ENCODE results near the gene FTCDNL1. TPM values are rescaled to one million over a fixed set of nuclear protein-coding genes. Genes with fewer than 3 reads are reported as not detected.

FTCDNL1 gene
- polyA plus RNA-seq, 3 donors: 0.90 to 3.4 (median 1.4) TPM

GRCh38 chr2:199848389-199849130 lies 2.4 kb downstream of the FTCDNL1 start:
- H3K27ac ChIP-seq (ENCODE audit: low read depth, low read length): no peak overlapping the region
- 78 to 86% (median 82%) methylated on average over 11 of the region's 11 CpGs for WGBS, 3 donors

DNA sequence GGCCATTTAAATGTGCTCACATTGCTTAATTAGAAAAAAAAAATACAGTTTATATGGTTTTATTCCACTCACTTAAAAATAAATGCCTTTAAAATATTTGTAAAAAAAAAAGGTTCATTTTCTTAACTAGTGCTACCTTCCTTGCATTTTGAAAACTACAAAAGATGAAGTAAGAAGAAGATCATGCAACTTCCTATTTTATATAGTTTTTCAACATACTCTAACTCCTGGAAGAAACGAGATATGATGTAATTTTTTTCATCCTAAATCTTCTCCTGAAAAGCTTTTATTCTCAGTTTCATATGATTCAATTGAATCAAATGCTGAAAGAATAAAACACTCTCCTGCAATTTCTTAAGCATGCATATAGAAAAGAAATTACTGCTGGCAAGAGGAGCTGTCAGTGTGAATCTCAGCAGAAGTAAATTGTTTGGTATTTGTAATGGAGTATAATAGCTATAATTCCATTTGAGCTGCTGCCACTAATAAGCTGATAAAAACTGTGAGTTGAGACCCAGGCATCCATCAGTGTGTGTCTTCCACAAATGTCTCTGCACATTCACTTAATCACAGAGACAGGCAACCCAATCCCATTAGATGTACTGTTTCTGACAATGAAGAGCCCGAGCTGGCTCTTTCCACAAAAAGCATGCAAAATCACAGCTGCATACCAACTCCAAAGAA lies 3.7 kb downstream of the FTCDNL1 start:
- WGBS, 3 donors: 38 to 46% (median 41%) methylated on average over 2 of the region's 2 CpGs
- H3K27ac ChIP-seq (ENCODE audit: low read depth, low read length): no peak overlapping the region

DNA sequence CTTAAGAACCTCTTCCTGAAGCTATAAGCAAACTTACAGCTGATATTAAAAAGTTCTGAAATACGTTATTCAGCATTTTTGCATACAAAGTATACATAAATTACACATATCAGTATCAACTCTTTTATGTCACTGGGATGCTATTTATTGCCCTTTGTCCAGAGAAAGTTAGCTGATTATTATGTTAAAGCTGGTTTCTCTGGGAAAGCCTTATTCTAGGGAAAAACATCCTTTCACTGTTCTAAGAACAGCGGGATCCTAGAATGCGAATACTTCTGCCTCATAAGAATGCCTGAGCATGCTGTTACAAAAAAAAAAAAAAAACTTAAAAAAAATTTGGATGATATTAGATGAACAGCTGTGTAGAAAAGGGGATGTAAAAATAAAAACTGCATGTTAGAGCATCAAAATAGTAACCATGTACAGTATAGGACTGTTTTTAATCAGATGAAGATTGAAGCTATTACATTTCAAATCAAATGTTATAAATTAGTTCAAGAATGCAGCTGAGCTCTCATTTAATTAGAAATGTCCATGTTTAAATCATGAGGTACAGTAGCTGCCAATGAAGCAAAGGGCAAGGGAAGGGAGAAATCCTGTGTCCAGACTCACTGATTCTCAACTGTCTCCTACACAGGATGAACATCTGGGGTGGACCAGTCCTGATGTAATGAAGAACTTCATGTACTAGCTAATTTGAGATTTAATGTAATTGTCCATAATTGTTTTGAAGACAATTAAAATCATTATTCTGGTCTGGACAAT lies 8.2 kb downstream of the FTCDNL1 start:
- 84 to 87% (median 86%) methylated on average over 3 of the region's 3 CpGs for WGBS, 3 donors

DNA sequence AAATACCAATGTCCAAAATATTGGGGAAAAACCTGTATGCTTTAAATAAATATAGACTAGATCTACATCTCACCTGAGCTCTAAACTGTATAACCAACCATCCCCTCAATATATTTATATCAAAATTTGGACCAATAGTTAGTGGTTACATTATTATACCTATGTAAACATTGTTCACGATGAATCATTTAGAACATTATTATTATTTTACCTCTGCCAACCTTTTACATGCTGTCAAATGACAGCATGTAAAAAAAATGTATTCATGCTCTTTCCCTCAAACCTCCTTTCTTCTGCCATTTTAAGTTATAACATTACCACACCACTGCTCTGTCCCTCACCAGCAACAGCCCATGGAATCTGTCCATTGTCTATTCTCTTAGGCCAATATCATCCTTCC lies 9.6 kb downstream of the FTCDNL1 start:
- H3K27ac ChIP-seq (ENCODE audit: low read depth, low read length): no peak overlapping the region
- 85 to 98% (median 97%) methylated on average over 1 of the region's 1 CpG for WGBS, 3 donors

More for the DNA sequence above, 8.2 kb downstream of the FTCDNL1 start:
- no peak overlapping the region for H3K27ac ChIP-seq (ENCODE audit: low read depth, low read length)

DNA sequence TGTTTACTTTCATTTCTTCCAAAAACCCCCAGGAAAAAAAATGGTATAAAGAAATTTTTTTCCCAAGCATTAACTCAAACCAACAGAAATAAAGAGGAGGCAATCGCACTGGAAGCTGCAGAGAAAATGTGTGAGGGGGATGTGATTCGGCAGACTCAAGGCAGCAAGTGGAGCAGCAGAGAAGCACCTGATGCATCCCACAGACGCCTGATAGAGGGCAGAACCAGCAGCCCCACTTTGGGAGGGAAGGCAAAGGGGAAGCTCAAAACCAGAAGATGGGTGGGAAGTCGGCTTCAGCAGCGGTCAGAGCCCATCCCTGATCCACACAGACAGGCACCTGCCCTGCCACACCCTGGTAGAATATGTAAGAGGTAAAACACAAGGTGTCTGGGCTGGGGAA lies 12.6 kb downstream of the FTCDNL1 start:
- H3K27ac ChIP-seq (ENCODE audit: low read depth, low read length): no peak overlapping the region
- 75 to 77% (median 76%) methylated on average over 5 of the region's 5 CpGs for WGBS, 3 donors

DNA sequence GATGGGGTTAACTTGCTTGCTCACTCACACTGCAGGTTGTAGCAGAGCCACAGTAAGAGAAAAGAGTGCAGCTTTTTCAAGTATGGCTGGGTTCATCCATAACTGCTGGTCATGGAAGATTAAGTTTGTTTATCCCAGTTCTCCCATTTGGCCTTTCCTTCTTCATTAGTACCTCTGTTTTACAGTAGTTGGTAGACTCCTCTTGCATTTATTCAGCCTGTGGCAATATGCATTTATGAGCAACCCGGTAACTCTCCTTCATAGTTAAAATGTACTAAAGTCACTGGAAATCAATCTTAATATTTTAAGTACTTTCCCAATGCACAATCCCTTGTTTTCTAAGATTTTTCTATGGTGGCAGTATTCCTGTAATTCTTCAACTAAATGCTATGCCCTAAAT lies 14.0 kb downstream of the FTCDNL1 start:
- WGBS, 3 donors: 85 to 99% (median 94%) methylated on average over 1 of the region's 1 CpG
- H3K27ac ChIP-seq (ENCODE audit: low read depth, low read length): no peak overlapping the region

- H3K27ac ChIP-seq (ENCODE audit: low read depth, low read length): no peak overlapping the region
- WGBS, 3 donors: 35 to 54% (median 35%) methylated on average over 1 of the region's 1 CpG
These were observed 17.5 kb downstream of the FTCDNL1 start for GRCh38 chr2:199833525-199833924.

- 73 to 84% (median 75%) methylated on average over 9 of the region's 9 CpGs for WGBS, 3 donors
- no peak overlapping the region for H3K27ac ChIP-seq (ENCODE audit: low read depth, low read length)
These were observed 20.5 kb downstream of the FTCDNL1 start for GRCh38 chr2:199830531-199830930.

DNA sequence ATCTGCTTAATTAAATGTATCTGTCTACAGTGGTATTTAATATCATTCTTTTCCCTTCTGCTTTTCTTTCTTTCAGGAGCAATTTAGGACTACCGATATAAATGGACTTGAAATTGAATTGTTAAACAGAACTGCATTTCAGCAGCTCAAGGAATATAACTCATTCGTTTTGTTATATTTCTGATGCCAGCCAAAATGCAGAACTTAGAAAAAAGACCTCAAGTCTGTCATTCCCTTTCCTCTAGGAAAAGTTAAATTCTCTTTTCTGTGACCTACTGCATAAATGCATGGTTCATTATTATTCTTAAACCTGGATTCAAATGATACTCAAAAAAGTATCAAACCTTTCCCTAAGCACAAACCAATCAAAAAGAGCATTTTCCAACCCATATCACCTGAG lies 21.4 kb downstream of the FTCDNL1 start:
- WGBS, 3 donors: 76 to 86% (median 81%) methylated on average over 2 of the region's 2 CpGs

GRCh38 chr2:199819746-199820145 lies 31.2 kb downstream of the FTCDNL1 start:
- H3K27ac ChIP-seq (ENCODE audit: low read depth, low read length): no peak overlapping the region

More for the DNA sequence above, 21.4 kb downstream of the FTCDNL1 start:
- H3K27ac ChIP-seq (ENCODE audit: low read depth, low read length): no peak overlapping the region

GRCh38 chr2:199818754-199819153 lies 32.2 kb downstream of the FTCDNL1 start:
- WGBS, 3 donors: 86 to 88% (median 88%) methylated on average over 2 of the region's 2 CpGs
- no peak overlapping the region for H3K27ac ChIP-seq (ENCODE audit: low read depth, low read length)

DNA sequence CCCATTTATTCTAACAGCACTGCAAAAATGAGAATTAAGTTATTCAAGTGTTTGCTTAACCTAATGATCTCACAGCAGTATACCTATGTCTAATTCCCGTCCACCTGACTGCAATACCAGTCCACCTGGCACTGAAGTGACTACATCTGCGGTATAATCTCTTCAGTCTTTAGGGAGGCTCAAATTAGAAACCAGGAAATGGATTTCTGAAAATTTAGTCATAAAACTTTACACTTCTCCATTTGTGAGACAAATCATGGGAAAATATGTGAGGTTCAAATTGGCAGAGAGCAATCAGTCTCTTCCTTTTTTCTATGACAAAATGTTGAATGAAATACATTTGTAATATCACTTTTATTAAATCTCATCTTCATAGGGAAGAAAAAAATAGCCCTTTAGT lies 33.0 kb downstream of the FTCDNL1 start:
- WGBS, 3 donors: 41 to 59% (median 49%) methylated on average over 2 of the region's 2 CpGs
- no peak overlapping the region for H3K27ac ChIP-seq (ENCODE audit: low read depth, low read length)

GRCh38 chr2:199814817-199815211 lies 36.2 kb downstream of the FTCDNL1 start:
- H3K27ac ChIP-seq (ENCODE audit: low read depth, low read length): no peak overlapping the region

GRCh38 chr2:199814101-199814816 lies 36.7 kb downstream of the FTCDNL1 start:
- H3K27ac ChIP-seq (ENCODE audit: low read depth, low read length): no peak overlapping the region
- 55 to 63% (median 62%) methylated on average over 6 of the region's 6 CpGs for WGBS, 3 donors

GRCh38 chr2:199812493-199812892 lies 38.5 kb downstream of the FTCDNL1 start:
- no peak overlapping the region for H3K27ac ChIP-seq (ENCODE audit: low read depth, low read length)
- WGBS, 3 donors: 84 to 87% (median 85%) methylated on average over 8 of the region's 8 CpGs

- WGBS, 3 donors: 83 to 91% (median 84%) methylated on average over 2 of the region's 2 CpGs
- no peak overlapping the region for H3K27ac ChIP-seq (ENCODE audit: low read depth, low read length)
These were observed 39.6 kb downstream of the FTCDNL1 start for GRCh38 chr2:199811346-199811745.

DNA sequence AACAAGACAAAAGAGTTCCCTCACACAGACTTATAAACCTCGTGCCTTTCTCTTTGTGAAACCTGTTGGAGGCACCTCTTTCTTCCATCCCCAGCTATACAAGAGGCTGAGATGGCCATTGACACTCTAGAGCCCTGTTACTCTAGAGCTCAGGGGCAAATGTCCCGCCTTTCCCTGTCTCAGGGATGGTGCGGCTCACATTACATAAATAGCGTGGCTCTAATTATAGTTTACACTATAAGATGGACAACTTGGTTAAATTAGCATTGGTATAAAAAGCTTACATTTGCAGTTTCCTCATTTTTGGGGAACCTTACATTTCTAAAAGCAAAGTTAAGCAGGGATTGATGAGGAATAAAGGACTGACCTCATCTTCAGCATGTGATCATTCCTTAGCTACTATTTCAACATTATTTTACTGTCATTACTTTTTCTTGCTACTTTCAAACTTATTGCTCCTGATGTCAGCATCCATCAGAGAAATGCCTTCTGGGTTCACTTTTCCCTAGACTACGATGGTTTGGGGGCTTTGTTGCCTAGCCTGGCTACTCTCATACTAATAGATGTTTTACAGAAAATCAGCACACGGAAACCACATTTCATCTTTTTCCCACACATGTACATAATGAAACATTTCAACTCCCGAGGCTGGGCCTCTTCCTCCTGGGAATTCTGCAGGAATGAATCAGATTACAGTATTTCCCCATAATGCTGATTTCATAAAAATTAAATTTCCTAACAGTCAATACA lies 40.4 kb downstream of the FTCDNL1 start:
- WGBS, 3 donors: 75 to 88% (median 76%) methylated on average over 7 of the region's 7 CpGs
- no peak overlapping the region for H3K27ac ChIP-seq (ENCODE audit: low read depth, low read length)

GRCh38 chr2:199807966-199808365 lies 43.0 kb downstream of the FTCDNL1 start:
- H3K27ac ChIP-seq (ENCODE audit: low read depth, low read length): no peak overlapping the region
